GM12801 (cell line): ENCODE data around the gene HRH2.

Experiments
- CTCF ChIP-seq: IDR thresholded peaks from one replicate; pipeline ENCODE4 v1.5.1; 2011; ENCODE audit warnings: control low read depth; ENCODE audit not compliant: insufficient read length; ENCODE audit errors: extremely low read depth

HRH2 gene

DNA sequence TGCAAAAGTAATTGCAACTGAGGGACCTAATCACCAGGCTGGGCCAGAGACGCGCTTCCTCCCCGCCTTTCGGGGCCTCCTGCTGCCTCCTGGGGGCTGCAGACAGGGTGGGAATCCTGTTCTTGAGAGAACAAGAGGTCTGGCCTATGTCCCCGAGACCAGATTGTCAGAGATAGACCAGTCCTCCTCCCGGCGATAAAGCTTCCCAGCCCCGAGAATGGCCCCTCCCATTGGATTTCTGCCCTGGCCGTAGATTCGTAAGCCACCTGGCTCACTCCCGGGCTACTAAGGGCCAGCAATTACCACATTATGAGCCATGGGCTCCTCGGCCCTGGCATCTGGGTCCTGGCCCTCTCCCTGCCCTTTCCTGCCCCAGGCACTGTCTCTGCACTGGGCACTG is 70.4 kb downstream of the HRH2 start:
- TF ChIP-seq CTCF = no peak

DNA sequence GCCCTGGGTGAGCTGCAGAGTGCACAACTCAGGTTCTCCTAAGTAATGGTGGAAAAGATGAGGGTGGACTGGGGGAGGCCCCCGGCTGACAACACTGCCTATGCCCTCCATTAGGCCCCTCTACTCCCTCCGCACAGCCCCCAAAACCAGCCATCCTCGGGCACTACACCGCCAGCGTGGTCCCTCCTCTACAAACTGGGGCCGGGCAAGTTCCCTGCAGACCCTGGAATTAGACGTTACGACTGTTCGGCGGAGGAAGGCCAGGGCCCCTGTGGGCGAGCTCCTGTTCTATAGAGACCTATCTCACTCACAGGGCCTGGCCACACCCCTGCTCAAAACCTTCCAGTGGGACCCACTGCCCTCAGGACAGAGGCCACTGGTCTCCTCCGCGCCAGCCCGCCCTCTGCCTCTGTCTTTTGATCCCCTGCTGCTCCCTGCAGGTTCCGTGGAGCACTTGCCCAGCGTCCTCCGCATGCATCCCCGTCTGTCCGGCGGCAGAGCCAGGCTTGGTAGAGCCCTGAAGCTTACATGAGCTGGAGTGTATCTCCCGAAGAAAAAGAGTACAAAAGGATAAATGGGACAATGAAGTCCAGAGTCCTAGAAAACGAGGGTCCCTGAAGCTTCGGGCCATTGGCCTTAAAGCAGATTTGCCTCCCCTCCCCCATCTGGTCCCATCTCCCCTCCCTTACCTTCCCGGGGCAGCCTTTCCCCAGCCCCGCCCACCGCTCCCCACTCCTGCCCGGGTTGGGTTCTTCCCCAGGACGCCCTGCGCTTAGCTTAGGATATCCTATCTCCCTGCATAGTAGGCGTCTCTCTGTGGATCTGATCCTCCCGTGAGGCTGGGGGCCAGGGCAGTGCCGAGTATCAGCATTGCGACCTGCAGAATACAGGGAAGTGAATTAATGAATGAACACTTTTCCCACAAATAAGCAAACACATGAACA is 71.3 kb downstream of the HRH2 start:
- TF ChIP-seq CTCF = no peak

DNA sequence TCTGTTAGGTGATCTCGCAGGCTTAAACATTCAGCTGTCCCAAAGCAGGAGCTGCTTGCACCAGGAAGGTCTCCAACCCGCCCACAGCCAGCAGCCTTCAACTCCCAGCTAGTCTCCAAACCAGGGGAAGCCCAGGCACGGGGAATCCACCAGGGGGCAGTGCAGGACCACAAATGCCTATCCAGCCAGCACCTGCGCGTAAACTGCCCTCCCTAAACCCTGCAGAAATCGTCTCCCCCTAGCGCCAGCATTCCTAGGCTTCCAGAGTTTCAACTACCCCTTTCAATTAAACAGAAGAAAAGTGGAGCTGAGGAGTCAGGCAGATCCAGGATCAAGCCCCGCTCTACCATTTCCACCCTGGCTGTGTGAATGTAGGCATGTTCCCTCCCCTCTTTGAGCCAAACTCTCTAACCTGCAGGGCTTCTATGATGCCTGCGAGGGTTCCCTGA is 72.0 kb downstream of the HRH2 start:
- no peak for TF ChIP-seq CTCF

DNA sequence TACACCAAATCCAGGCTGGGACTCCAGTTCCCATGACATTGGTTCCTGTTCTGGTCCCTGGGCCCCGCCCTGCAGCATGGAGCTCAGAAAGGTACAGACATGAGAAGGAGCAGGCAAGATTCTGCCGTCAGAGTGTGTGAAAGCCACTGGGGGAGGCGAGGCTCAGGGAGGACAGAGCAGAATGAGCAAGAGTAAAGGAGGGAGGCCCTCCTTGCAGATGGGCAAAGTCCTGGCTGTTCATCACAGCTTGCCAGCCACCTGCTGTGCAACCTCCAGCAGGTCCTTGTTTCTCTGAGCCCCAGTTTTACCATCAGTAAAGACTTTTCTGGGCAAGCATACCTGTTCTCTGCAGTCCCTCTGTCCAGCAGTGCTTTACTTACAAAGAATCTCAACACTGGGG is 73.3 kb downstream of the HRH2 start:
- no peak for TF ChIP-seq CTCF

DNA sequence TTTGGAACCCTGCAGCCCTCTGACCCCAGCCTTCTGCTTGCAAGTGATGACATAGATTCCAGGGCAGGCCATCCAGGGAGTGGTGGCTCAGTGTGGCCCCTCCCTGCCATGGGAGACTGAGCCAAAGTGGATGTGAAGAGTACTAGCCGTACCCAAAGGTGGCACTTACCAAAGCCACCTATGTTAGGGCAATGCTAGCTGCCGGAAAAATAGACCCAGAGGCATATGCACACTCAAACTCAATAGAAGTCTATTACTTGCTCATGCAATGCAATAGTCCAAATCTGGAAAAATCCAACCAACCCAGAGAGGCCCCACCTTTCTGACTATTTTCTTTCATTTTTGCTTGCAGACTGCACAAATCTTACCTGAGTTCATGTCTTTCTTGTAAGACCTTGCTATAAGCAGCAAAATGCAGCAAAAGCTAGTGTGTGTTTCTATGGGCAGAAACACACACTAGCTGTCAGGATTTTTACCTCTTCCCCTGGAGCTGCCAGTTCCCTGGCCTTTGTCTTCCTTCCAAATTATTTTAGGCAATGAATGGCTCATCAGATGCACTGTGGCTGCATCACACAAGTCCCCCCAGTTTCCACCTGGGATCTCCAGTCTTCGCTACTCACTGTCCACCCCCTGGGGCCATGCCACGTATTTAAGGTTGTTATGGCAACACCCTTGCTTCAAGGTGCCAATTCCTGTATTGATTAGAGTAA is 74.0 kb downstream of the HRH2 start:
- no peak for TF ChIP-seq CTCF

- TF ChIP-seq CTCF = no peak
Observed at GRCh38 chr5:175733017-175733416, 75.1 kb downstream of the HRH2 start.

- no peak for TF ChIP-seq CTCF
Observed at GRCh38 chr5:175734016-175734415, 76.1 kb downstream of the HRH2 start.
